ENCODE measurements around the gene EXTL1.

DNA sequence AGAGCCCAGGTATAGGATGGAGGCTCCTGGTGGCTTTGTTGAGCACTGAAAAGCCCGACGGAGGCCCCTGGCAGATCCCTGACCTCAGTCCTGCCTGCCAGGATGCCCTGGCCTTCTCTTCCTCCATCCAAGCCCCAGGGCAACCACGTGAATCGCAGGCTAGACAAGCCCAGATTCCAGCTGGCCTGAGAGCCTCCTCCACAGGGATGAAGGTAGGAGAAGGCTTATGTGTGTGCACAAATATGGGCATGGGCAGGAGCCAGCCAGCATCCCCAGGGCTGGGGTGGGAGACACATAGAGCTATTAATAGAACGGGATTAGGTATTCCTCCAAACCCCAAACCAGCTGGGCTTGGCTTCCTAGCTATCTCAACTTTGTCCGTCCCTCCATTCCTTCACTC is 4.0 kb upstream of the EXTL1 start:
- TF ChIP-seq, protein P1, sequence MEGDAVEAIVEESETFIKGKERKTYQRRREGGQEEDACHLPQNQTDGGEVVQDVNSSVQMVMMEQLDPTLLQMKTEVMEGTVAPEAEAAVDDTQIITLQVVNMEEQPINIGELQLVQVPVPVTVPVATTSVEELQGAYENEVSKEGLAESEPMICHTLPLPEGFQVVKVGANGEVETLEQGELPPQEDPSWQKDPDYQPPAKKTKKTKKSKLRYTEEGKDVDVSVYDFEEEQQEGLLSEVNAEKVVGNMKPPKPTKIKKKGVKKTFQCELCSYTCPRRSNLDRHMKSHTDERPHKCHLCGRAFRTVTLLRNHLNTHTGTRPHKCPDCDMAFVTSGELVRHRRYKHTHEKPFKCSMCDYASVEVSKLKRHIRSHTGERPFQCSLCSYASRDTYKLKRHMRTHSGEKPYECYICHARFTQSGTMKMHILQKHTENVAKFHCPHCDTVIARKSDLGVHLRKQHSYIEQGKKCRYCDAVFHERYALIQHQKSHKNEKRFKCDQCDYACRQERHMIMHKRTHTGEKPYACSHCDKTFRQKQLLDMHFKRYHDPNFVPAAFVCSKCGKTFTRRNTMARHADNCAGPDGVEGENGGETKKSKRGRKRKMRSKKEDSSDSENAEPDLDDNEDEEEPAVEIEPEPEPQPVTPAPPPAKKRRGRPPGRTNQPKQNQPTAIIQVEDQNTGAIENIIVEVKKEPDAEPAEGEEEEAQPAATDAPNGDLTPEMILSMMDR (IDR thresholded peaks at IDR 0.05): no peak
- no peak for TF ChIP-seq POLR2A (IDR thresholded peaks at IDR 0.05)

Measured in vagina (tissue), 2 donors.